ENCODE results near the gene CCDC194.

The CCDC194 gene

GRCh38 chr19:17406046-17406886 is 12.3 kb upstream of the CCDC194 start:
- DNase-seq (ENCODE audit: low read depth, low spot score): no peak

- no peak for DNase-seq (ENCODE audit: low read depth, low spot score)
These were observed 11.5 kb upstream of the CCDC194 start, which contains the start of gene BST2 for GRCh38 chr19:17405250-17406045. TSS of gene BST2 (minus strand) at chr19:17405630. CDS start at chr19:17405575, 55 bp downstream.

DNA sequence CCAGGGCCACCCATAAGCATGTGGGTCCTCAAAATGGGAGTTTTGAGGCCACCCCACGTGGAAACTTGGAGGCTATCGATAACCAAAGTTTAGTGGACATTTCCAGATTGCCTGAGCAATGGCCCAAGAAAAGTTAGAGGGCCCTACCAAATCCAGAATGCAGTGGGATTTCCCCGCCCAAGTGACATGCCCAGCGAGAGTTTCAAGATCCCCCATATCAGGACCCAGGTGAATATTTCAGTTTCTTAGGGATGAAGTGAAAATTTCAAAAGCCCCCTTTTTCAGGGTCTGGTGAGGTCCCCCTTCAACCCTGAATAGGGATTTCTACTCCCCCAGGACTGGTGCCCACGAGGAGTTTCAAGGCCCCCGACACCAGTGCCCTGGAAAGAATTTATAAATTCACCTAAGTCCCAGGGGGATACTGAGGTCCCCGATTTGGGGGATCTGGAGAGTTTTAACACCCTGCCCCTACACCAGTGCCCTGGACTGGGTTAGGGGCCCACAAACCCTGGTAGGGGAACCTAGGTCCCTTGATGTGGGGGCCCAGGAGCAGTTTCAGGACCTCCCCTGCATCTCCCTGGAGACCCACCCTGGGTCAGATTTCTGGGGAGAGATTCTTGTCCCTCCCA is 10.7 kb upstream of the CCDC194 start:
- DNase-seq (ENCODE audit: low read depth, low spot score): no peak

- no peak for DNase-seq (ENCODE audit: low read depth, low spot score)
These were observed 10.0 kb upstream of the CCDC194 start for GRCh38 chr19:17404015-17404414.

GRCh38 chr19:17402982-17403855 is 9.2 kb upstream of the CCDC194 start:
- no peak for DNase-seq (ENCODE audit: low read depth, low spot score)

DNA sequence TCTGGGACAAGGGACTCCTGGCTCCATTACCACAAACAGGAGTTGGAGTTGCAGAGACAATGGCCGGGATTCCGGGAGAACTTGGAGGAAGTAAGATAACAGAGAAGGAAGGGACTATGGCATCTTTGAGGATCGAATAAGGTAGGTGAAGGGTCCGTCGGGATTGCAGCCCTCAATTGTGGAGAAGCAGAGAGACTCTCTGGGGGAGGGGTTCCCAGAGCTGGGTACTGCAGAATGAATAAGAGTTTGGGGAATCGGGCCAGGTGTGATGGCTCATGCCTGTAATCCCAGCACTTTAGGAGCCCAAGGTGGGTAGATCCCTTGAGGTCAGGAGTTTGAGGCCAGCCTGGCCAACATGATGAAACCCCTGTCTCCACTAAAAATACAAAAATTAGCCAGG is 7.6 kb upstream of the CCDC194 start:
- no peak for DNase-seq (ENCODE audit: low read depth, low spot score)

DNA sequence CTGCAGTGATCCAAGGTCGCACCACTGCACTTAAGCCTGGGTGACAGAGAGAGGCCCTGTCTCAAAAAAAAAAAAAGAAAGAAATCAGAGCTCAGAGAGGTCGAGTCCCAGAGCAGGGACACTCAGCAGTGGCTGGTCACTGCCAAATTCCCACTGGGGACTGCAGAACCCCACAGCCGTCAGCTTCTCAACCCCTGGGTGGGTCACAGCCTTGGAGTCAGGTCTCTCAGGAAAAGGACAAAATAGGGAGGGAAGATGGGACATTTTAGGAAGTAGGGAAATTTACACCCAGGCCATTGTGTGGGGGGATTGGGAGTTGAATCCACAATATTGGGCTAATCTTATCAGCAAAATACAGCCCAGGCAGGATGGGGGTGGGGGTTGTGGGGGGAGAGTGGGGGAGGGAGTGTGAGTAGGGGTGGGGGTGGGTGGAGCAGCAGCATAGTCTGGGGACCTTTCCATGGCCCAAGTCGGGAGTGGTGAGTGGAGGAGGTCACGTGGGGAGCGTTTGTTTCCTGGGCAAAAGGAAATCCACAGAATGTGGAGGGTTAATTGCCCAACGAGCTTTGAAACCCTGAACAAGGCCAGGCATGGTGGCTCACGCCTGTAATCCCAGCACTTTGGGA is 5.0 kb upstream of the CCDC194 start:
- no peak for DNase-seq (ENCODE audit: low read depth, low spot score)

- DNase-seq (ENCODE audit: low read depth, low spot score): no peak
These were observed 957 bp upstream of the CCDC194 start for GRCh38 chr19:17394891-17395415.

- DNase-seq (ENCODE audit: low read depth, low spot score): no peak
These were observed 994 bp downstream of the CCDC194 start for GRCh38 chr19:17393002-17393401.

DNA sequence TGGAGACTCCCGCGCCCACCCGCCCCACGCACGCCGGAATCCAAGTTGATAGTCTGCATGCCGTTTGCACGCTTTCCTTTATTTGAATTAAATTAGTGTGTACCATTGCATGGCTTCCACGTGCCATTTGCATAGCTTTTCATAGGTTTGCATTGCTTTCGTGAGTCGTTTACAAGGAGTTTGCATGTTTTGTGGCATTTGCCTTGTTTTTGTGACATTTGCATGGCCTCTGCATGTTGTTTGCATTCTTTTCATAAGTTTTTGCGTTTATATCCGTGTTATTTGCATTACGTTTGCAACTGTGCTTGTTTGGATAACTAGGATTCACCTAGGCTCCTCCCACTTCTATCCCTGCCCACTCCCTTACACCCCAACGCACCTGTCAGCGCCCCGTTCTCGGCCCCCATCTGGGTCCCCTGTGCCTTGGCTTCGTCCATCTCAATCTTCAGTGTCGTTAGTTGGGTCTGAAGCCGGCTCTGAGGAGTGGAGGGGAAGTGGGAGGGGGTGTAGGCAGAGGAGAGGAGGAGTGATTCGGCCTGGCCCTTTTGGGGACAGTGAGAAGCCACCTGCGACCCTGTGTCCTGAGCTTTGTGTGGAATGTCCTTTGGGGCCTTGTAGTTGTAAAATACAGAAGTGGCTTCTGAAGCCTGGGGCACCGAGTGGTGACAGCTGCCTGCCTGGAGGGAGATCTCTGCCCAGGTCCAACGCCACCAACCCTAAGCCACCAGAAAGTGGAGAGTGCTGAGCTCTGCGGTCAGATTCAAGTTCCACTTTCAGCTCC is 2.4 kb downstream of the CCDC194 start:
- DNase-seq (ENCODE audit: low read depth, low spot score): no peak

- DNase-seq (ENCODE audit: low read depth, low spot score): peak; percentile 57
These were observed 3.2 kb downstream of the CCDC194 start for GRCh38 chr19:17390665-17391370.

DNA sequence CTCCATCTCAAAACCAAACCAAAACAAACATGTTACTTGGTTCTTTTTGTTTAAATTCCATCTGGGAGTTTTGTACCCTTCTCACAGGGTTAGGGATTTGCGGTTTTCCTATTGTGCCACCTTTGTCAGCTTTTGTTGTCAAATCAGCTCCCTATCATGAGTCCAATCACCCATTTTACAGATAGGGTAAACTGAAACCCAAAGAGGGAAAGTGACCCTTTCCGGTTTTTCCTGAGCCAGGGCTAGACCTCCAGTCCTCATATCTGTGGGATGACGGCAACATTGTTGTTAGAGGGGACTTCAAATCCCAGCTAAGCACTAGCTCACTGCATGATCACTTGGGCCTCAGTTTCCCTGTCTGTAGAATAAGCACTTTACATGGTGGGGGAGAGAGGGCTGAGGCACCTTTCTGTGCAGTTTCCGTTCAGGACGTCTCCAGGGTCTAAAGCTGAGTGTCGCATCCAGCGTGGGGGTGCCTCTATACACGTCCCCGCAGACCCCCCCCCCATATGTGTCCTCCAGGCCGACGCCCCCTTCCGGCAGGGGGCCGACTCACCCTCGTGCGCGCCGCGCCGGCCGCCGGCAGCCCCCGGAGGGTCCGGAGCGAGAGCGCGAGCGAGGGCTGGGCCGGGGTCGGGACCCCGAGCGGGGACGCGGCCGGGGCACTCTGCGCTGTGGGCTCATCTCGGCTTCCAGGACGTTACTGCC is 3.9 kb downstream of the CCDC194 start:
- DNase-seq (ENCODE audit: low read depth, low spot score): no peak

DNA sequence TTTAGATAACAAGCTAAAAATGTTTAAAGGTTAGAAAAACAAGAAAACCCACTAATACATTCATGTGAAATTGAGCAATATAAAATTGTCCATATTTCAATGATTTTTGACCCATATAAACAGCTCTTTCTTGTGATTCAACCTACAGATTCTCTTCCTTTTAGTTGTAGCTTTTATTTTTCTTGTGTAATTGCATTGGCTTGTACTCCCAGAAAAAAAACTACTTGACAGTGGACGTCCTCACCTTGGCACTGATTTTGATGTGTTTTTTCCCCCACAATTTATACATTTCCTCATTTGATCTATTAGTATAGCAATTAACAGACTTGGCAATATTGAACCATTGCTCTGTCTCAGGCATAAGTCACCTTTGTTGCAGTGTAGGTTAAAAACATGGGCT is 4.7 kb downstream of the CCDC194 start:
- no peak for DNase-seq (ENCODE audit: low read depth, low spot score)

DNA sequence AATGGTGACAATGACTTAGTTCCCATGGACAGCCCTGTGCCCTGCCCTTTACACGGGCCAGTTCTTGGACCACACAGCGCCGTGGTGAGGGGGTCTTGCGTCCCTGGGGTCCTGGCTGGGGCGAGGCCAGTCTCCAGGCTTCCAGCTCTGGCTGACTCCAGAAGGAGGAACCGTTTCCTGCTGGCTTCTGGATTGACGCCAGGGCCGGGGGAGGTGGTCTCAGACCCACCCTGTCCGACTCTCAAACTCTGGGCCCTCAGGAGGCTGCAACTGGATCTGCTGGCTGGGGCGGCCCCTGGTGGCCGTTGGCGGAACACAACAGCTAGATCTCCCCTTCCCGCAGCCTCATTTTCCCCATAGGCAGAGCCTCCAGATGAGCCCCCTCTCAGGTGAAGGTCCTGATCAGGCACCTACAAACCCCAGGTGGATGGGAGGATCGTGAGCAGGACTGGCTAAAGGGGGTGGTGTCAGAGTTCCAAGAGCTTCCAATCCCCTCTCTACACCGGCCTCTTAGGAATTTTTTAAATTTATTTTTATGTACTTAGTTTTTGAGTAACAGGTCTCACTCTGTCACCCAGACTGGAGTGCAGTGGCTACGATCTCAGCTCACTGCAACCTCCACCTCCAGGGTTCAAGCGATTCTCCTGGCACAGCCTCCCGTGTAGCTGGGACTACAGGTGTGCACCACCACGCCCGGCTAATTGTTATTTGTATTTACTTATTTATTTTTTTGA is 8.0 kb downstream of the CCDC194 start:
- no peak for DNase-seq (ENCODE audit: low read depth, low spot score)

- no peak for DNase-seq (ENCODE audit: low read depth, low spot score)
These were observed 13.4 kb downstream of the CCDC194 start for GRCh38 chr19:17380426-17381138.

DNA sequence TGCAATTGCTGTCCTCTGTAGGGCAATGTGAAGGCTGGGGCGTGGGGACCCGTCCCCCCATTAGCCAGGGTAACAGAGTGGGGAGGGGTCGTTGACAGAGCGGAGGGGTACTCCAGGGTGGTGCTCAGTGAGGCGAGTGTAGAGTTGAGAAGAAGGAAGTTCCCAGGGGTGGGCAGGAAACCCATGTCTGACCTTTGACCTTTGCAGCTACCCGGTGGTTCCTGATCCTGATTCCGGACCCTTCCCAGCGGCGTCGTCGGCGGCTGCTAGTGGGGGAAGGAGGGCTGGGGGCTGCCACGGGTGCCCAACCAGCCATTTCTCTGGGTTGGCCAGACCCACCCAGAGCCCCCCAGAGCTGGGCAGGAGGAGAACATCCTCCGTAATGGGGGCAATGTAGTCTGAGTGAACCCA is 14.8 kb downstream of the CCDC194 start:
- DNase-seq (ENCODE audit: low read depth, low spot score): no peak

GRCh38 chr19:17378271-17378670 is 15.7 kb downstream of the CCDC194 start:
- no peak for DNase-seq (ENCODE audit: low read depth, low spot score)

All from brain pericyte (primary cell).